SH-SY5Y (cell line): ENCODE data around the gene TTLL9.

Experiments
- GATA2 ChIP-seq: IDR thresholded peaks from 2 replicates; pipeline ENCODE4 v1.6.1; 2011; ENCODE audit warnings: mild to moderate bottlenecking, low read depth, low read length
- GATA3 ChIP-seq: IDR thresholded peaks from 2 replicates; pipeline ENCODE4 v1.6.1; 2011; ENCODE audit warnings: low read depth, mild to moderate bottlenecking, low read length, moderate library complexity

- TF ChIP-seq GATA2 (no peak), GATA3 (no peak)
These were observed 34.9 kb upstream of the TTLL9 start for GRCh38 chr20:31835554-31835953.
